Sigmoid colon (tissue), 4 donors: ENCODE data around the gene GRIK3.

Source experiments
- EP300 ChIP-seq, 4 donors: sonication (generic); formaldehyde crosslinking; IDR thresholded peaks; one replicate each; pipeline ENCODE4 v1.6.1; 2017; ENCODE audit warnings: antibody characterized with exemption in 4 of 4
- POLR2A ChIP-seq, 2 donors: fragments of 450-650 bp; IDR thresholded peaks; one replicate each; pipeline ENCODE4 v1.6.1; 2016; ENCODE audit warnings: antibody characterized with exemption in 2 of 2, mild to moderate bottlenecking in 2 of 2, moderate library complexity in 2 of 2
- TF ChIP-seq, protein P1 (sequence below), 4 experiments: fragments of 450-650 bp in 3 of 4; fragments of 200-600 bp in 1 of 4; IDR thresholded peaks; one replicate each; pipeline ENCODE4 v1.5.1; 2016 to 2019; ENCODE audit warnings: antibody characterized with exemption in 4 of 4, mild to moderate bottlenecking in 3 of 4, moderate library complexity in 2 of 4

- TF ChIP-seq, protein P1, sequence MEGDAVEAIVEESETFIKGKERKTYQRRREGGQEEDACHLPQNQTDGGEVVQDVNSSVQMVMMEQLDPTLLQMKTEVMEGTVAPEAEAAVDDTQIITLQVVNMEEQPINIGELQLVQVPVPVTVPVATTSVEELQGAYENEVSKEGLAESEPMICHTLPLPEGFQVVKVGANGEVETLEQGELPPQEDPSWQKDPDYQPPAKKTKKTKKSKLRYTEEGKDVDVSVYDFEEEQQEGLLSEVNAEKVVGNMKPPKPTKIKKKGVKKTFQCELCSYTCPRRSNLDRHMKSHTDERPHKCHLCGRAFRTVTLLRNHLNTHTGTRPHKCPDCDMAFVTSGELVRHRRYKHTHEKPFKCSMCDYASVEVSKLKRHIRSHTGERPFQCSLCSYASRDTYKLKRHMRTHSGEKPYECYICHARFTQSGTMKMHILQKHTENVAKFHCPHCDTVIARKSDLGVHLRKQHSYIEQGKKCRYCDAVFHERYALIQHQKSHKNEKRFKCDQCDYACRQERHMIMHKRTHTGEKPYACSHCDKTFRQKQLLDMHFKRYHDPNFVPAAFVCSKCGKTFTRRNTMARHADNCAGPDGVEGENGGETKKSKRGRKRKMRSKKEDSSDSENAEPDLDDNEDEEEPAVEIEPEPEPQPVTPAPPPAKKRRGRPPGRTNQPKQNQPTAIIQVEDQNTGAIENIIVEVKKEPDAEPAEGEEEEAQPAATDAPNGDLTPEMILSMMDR (IDR thresholded peaks at IDR 0.05) = no peak
- no peak for TF ChIP-seq POLR2A (IDR thresholded peaks at IDR 0.05)
- TF ChIP-seq EP300 (IDR thresholded peaks at IDR 0.05) = no peak
These were observed 262.5 kb downstream of the GRIK3 start for GRCh38 chr1:36771660-36772284.
